A172 (cell line): ENCODE measurements around the gene EIF6. TPM values are rescaled to one million over a fixed set of nuclear protein-coding genes. Genes with fewer than 3 reads are reported as not detected.

Source experiments
- total RNA-seq: library from RNA; depleted of rRNA; stranded (reverse); fragments of >200 nt; shearing (Covaris generic); gene quantifications from 2 replicates; pipeline ENCODE4 v1.2.3, GENCODE V29; 2014; rRNA removed

EIF6 gene
- total RNA-seq, 1 experiment from 2014 or later, result 230 TPM

Other genes starting within 250 kb of the EIF6 start
- gene TRPC4AP, start 192.0 kb downstream of the EIF6 start, total RNA-seq, result 48.6 and 51.8 TPM in 2 replicates
- gene EDEM2, start 137.4 kb downstream of the EIF6 start, total RNA-seq, result 32.8 and 34.4 TPM in 2 replicates
- 32.2 and 48.0 TPM in 2 replicates for gene PROCR, start 112.7 kb downstream of the EIF6 start, total RNA-seq
- 5.2 and 14.2 TPM in 2 replicates for gene MMP24, start 58.1 kb downstream of the EIF6 start, total RNA-seq
- 11.4 and 15.1 TPM in 2 replicates for gene MMP24OS, start 6.7 kb downstream of the EIF6 start, total RNA-seq
- 0.24 TPM in 1 of 2 replicates, not detected in the other for gene FAM83C, start 7.7 kb upstream of the EIF6 start, total RNA-seq
- gene UQCC1, start 127.2 kb upstream of the EIF6 start, total RNA-seq, result 37.6 and 46.1 TPM in 2 replicates
- gene GDF5, start 153.5 kb upstream of the EIF6 start, total RNA-seq, result 1.7 and 1.9 TPM in 2 replicates
- 18.4 and 21.4 TPM in 2 replicates for gene CEP250, start 170.8 kb upstream of the EIF6 start, total RNA-seq
- gene C20orf173, start 244.9 kb upstream of the EIF6 start, total RNA-seq, result not detected in 2 replicates